PC-9 (cell line): ENCODE measurements around the gene HMOX2.

Source experiments
- CTCF ChIP-seq: fragments of 200-600 bp; sonication (generic); conservative IDR thresholded peaks from 2 replicates; pipeline ENCODE4 v1.6.1; 2017; ENCODE audit warnings: mixed run types, antibody characterized with exemption, mild to moderate bottlenecking, moderate library complexity
- EZH2 ChIP-seq: fragments of 200-600 bp; sonication (generic); IDR thresholded peaks from 2 replicates; pipeline ENCODE4 v1.8.0; 2017; ENCODE audit warnings: antibody characterized with exemption, low read depth

GRCh38 chr16:4460936-4461249 lies 15.3 kb upstream of the HMOX2 start:
- no peak for TF ChIP-seq CTCF
- no peak for TF ChIP-seq EZH2
